HG02759 (cell line): ENCODE data around the gene BAZ2B.
"Not testable (repeated sequence)": the region's sequence is repeated elsewhere in the genome, so short reads cannot be mapped to it uniquely, and the experiment has no call there.

Experiments used
- ATAC-seq: cut with Tn5 transposase; IDR thresholded peaks from one replicate; pipeline ENCODE4 v1.9.1; 2021; ENCODE audit warnings: mild to moderate bottlenecking, moderate library complexity; ENCODE audit not compliant: unreplicated experiment

Gene BAZ2B, protein sequence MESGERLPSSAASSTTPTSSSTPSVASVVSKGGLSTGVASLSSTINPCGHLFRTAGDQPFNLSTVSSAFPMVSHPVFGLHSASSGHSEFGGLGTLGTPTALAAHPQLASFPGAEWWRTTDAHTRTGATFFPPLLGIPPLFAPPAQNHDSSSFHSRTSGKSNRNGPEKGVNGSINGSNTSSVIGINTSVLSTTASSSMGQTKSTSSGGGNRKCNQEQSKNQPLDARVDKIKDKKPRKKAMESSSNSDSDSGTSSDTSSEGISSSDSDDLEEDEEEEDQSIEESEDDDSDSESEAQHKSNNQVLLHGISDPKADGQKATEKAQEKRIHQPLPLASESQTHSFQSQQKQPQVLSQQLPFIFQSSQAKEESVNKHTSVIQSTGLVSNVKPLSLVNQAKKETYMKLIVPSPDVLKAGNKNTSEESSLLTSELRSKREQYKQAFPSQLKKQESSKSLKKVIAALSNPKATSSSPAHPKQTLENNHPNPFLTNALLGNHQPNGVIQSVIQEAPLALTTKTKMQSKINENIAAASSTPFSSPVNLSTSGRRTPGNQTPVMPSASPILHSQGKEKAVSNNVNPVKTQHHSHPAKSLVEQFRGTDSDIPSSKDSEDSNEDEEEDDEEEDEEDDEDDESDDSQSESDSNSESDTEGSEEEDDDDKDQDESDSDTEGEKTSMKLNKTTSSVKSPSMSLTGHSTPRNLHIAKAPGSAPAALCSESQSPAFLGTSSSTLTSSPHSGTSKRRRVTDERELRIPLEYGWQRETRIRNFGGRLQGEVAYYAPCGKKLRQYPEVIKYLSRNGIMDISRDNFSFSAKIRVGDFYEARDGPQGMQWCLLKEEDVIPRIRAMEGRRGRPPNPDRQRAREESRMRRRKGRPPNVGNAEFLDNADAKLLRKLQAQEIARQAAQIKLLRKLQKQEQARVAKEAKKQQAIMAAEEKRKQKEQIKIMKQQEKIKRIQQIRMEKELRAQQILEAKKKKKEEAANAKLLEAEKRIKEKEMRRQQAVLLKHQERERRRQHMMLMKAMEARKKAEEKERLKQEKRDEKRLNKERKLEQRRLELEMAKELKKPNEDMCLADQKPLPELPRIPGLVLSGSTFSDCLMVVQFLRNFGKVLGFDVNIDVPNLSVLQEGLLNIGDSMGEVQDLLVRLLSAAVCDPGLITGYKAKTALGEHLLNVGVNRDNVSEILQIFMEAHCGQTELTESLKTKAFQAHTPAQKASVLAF (N-terminal part only)

DNA sequence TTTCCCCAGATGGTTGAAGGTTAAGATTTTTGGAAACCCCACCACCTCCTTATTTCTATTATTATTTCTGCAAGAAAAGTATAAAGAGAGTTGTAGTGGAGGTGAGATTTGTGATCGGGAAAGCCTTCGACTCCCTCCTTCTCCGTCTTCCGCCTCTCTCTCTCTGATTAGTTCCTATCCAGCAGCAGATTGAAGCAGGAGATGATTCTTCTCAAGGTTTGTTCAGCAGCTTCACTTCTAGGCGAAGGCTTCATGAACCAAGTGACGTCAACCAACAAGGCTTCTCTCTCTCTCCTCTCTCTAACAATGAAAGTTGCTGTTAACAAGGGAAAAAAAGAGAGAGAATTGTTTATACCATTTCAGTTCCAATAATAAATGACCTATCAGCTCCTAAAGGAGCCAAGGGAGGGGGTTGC, at the start of gene BAZ2B:
Gene BAZ2B, minus strand, starts transcription at position 263 of the 416 bp plus-strand sequence. CDS start 137,829 bp downstream, outside the sequence.
- ATAC-seq: peak; percentile 27

DNA sequence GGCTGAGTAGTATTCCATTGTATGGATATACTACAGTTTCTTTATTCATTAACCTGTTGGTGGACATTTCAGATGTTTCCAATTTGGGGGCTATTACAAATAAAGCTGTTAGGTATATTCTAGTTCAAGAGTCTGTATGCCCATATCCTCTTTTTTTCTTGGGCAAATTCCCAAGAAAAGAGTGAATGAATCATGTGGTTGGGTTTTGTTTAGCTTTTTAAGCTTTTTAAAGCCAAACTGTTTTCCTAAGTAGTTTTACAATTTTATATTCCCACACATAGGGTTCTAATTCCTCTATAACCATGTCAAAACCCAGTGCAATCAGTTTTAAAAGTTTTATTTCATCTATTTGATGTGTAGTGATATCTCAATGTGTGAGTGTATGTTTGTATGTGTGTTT, 44.9 kb upstream of the BAZ2B start:
- no peak for ATAC-seq

DNA sequence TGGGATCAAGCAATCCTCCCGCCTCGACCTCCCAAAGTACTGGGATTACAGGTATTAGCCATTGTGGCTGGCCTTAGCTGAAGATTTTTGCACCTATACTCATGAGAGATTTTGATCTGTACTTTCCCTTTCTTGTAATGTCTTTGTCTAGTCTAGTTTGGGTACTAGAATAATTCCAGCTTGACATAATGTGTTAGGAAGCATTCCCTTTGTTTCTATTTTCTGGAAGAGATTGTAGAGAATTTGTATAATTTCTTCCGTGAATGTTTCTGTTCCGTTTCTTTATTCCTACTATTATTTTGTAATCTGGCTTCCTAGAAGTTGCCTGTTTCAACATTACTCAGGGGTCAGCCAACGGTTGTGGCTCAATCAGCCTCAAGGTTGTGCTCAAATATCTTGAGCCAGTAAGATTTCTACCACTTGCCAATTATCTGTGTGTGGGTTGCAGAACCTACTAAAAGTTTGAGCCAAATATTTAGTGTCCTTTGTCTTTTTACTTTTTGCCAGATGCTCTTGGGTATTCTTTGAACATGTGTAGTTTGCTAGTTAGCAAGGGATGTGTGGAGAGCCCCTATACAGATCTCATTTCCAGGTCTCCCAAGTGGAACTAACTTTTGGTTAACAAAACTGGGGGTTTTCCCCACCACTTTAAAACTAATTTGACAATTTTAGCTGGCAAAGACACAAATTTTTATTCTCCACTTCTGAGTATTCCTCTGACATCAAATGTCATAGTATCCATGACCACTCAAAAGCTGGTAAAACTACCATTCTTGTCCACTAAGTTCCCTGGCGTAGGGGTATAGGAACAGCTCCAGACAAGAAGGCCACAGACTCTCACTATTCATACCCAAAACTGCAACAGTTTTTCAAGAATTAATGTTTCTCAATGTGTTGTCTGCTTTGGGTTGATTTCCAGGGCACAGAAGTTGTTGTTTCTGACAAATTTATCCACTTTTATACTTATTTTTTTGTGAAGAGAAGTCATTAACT, 42.8 kb upstream of the BAZ2B start:
- ATAC-seq: no peak

DNA sequence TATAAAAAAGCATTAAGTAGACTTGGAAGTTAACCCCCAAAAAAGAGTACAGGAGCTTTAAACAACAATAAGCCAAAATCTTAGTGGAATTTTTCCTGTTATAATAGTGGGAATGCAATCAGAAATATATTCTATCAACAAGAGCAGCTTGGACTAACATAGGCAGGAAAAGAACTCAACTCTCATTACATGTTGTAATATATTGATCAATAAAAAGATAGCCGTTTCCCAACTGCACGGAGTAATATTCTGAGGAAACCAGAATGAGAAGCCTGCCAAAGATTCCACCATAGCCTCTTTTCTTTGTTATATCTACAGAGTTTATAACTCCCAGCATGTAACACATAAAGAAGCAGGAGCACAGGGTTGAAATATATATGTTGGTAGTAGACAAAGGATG, 37.6 kb upstream of the BAZ2B start:
- ATAC-seq: no peak

DNA sequence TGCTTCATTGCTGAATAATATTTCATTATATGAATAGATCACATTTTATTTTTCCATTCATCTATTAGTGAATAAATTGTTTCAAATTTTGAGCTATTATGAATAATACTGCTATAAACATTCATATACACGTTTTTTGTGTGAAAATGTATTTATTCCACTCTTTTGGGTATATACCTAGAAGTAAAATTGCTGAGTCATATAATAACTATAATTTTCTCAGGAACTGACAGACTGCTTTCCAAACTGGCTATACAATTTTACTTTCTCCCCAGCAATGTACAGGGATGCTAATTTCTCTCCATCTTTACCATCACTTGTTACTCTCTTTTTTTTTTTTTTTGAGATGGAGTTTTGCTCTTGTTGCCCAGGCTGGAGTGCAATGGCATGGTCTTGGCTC, 35.5 kb upstream of the BAZ2B start:
- ATAC-seq: no peak

DNA sequence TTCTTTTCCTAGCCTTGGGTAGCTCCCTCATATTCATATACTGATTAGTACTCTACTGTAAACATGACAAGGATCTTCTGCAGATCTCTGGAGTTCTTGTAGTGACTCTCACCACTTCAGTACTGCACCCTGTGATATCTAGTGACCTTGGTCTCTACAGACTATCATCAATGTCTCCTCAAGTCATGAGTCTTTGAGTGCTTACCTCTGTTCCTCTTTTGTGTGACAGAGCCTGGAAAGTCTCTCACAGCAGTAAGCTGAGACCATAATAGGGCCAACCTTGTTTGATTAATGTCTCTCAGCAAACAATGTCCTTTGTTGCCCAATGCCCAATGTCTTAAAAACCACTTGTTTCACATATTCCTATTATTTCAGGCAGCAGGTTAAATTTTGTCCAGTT, 34.2 kb upstream of the BAZ2B start:
- no peak for ATAC-seq

DNA sequence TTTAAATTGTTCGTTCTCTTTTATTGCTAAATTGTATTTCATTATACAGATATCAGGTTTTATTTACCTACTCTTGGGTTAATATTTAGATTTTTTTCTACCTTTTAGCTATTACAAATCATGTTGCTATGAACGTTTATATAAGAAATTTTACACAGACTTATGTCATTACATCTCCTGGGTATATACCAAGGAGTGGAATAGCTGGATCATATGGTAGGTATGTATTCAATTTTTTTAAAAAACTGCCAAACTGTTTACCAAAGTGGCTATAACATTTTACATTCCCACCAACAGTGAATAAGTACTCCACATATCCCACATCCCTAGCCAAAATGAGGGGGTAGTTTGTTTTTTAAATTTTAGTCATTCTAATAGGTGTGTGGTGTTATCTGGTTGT, 32.3 kb upstream of the BAZ2B start:
- no peak for ATAC-seq

DNA sequence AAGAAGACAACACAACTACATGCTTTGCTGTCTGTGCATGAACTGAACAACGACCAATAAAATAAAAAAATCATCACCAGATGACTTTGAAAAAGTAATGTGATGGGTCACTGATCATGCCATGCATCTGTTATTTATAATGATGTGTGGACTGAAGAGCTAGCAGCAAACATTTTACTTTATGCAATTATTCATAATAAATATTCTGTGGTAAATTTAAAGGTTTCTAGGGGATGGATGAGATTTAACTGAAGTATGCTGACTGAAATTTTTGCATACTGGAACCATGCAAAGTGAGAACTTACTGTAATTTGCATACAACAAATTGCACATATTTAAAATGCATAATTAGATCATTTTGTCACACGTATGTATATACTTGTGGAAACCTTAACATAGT, 31.3 kb upstream of the BAZ2B start:
- ATAC-seq: no peak

DNA sequence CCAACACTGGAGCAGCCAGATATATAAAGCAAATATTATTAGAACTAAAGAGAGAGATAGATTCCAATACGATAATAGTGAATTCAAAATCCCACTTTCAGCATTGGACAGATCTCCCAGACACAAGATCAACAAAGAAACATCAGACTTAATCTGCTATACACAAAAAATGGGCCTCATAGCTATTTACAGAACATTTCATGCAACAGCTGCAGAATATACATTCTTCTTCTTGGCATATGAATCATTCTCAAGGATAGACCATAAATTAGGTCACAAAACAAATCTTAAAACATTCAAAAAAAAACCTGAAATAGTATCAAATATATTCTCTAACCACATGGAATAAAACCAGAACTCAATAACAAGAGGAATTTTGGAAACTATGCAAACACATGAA, 23.8 kb upstream of the BAZ2B start:
- ATAC-seq: no peak

DNA sequence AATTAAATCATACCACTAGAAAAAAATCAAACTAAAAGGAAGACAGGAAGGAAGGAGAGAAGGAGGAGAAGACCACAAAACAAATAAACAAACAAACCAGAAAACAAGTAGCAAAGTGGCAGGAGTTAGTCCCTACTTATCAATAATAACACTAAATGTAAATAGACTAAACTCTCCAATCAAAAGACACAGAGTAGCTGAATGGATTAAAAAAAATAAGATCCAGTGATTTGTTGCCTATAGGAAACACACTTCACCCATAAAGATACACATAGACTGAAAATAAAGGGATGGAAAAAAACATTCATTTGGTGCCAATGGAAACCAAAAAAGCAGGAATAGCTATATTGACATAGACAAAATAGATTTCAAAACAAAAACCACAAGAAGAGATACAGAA, 23.4 kb upstream of the BAZ2B start:
- no peak for ATAC-seq

DNA sequence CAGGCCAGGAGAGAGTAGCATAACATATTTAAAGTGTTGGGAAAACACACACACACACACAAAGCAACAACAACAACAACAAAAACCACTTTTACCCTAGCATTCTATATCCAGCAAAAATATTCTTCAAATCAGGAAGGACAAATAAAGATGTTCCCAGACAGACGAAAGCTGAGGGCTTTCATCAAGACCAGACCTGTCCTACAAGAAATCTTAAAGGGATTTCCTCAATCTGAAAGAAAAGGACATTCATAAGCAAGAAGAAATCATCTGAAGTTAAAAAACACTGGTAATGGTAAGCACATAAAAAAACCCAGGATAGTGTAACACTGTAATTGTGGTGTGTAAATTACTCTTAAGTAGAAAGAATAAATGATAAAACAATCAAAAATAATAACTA, 22.7 kb upstream of the BAZ2B start:
- ATAC-seq: no peak

DNA sequence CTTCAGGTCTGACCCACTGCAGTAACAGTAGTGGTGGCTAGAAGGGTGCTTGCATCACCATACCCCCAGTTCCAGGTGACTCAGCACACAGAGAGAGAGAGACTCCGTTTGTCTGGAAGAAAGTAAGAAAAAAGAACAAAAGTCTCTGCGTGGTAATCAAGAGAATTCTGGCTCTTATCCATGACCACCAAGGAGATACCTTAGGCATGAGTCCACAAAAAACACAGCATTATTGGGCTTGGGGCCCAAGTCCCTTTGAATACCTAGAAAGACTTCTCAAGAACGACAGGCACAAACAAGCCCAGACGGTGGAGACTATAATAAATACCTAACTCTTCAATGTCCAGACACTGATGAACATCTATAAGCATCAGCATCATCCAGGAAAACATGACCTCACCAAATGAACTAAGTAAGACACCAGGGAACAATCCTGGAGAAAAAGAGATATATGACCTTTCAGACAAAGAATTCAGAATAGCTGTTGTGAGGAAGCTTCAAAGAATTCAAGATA, 21.7 kb upstream of the BAZ2B start:
- no peak for ATAC-seq

DNA sequence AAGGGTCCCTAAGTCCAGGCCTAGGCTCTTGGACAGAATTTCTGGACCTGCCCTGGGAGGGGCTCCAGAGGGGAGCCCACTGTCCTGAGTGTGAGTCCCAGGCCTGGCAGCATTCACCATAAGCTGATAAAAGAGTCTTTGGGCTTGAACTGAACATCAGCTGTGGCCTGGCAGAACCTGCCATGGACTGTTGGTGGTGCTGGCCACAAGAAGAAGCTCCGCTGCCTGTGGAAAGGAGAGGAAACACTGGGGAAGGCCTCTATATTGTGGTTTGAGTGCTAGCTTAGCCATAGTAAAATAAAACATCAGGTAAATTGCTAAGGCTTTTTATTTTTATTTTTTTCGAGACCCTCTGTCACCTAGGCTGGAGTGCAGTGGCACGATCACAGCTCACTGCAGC, 20.9 kb upstream of the BAZ2B start:
- no peak for ATAC-seq

DNA sequence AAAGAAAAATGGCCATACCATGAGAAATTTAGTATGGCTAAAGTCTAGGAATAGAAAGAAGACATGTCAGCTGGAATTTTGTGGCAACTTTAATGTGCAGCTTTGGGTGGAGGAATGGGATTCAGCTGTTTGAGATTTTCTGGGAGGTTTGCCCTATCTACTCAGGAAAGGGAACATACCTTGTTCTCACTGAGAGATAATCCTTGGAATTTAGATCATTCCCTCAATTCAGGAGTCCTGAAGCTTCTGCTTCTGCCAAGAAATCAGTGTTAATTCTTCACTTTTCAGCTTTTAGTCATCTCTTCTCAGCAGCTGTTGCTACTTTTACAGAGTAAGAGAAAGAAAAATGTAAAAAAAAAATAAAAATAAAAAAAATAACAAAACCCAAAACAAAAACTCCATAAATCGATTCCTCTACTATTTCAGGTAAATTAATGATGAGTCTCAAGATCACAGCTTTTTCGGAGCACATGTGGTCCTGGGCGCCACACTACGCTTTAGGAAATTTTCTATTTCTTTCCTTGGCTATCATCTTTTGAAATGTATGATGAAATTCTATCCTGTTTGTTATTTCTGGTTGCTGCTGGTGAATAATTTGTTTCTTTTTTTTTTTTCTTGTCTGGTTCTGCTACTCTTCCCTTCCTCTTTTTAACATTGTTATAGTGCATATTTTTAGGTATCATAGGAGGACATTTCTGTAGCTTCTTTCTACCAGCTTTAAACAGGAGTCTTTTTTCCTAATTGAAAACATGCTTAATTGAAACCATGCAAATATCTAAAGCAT, 18.9 kb upstream of the BAZ2B start:
- ATAC-seq: no peak

DNA sequence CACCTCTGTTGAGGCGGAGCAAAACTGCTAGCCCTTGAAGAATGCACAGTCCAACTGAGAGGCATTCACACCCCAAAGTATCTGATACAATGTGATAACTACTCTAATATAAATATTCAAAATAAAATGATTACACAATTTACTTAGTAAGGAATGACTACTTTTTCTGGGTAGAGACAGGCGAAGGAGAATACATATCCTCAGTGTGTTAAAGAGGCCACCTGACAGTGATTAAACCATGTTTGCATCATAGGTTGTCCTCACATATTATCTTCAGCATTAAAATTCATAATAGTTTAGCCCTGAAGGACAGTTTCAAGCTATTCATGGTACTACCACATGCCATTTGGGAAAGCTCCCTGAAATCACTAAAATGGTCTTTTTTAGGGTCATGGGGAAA, 16.9 kb upstream of the BAZ2B start:
- no peak for ATAC-seq

DNA sequence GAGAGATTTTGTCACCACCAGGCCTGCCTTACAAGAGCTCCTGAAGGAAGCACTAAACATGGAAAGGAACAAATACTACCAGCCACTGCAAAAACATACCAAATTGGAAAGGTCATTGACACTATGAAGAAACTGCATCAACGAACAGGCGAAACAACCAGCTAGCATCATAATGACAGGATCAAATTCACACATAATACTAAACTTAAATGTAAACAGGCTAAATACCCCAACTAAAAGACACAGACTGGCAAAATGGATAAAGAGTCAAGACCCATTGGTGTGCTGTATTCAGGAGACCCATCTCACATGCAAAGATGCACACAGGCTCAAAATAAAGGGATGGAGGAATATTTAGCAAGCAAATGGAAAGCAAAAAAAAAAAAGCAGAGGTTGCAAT, 9.3 kb upstream of the BAZ2B start:
- ATAC-seq: not testable (repeated sequence)

DNA sequence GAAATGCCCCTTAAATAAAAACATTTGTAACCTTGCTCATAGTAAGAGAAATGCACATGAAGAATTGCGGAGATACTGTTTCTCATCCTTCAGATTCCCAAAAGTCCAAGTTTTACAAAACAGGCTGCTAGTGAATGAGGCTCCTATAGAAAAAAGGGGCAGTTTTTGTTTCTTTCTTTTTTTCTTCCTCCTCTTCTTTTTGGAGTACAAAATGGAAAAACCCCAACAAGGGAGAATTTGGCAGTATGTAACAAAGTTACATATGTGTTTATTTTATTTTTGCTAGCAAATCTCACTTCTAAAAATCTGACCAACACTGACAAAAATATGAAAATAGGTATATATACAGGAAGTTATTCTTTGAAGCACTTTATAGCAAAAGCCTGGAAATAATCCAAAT, 7.1 kb upstream of the BAZ2B start:
- no peak for ATAC-seq

DNA sequence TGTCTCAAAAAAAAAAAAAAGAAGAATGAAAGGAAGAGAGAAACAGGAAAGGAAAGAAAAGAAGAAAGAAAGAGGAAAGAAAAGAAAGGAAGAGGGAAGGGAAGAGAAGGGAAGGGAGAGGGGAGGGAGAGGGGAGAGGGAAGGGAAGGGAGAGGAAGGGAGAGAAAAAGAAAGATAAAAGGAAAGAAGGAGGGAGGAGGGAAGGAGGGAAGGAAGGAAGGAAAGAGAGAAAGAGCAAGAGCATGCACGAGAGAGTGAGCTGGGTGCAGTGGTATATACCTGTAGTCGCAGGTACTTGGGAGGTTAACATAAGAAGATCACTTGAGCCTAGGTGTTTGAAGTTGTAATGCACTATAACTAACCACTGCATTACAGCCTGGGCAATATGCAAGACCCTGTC, 6.6 kb upstream of the BAZ2B start:
- no peak for ATAC-seq

DNA sequence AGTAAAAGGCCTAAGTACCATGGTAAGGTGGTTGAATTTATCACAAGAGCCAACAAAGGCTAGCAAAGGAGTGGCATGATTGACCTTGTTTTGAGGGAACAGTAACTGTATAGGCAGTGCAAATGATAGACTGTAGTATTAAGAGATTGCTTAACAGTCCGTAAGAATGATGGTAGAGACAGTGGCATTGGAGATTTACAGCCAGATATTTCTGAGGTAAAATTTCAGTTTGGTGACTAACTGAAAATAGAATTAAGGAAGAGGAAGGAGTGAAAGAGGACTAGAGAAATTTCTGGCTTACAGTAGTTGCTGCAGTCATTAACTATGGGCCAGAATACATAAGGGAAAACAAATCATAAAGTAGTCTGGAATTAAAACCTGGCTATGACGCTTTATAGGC, 4.4 kb upstream of the BAZ2B start:
- no peak for ATAC-seq
